HG03520 (cell line): ENCODE results near the gene SYAP1.
A peak's percentile ranks its signal among the peaks of the same experiment; 100 is the strongest.
"Not testable (repeated sequence)": the region's sequence is repeated elsewhere in the genome, so short reads cannot be mapped to it uniquely, and the experiment has no call there.

Experiments
- ATAC-seq: cut with Tn5 transposase; IDR thresholded peaks from one replicate; pipeline ENCODE4 v1.9.1; 2021; ENCODE audit warnings: mild to moderate bottlenecking, moderate library complexity; ENCODE audit not compliant: unreplicated experiment

The SYAP1 gene

GRCh38 chrX:16778545-16778944, 59.1 kb downstream of the SYAP1 start:
- ATAC-seq: no peak

GRCh38 chrX:16778993-16779392, 59.6 kb downstream of the SYAP1 start:
- ATAC-seq: no peak

GRCh38 chrX:16779815-16780214, 60.4 kb downstream of the SYAP1 start:
- ATAC-seq: not testable (repeated sequence)

GRCh38 chrX:16783452-16783851, 64.0 kb downstream of the SYAP1 start:
- no peak for ATAC-seq

- not testable (repeated sequence) for ATAC-seq
Observed at GRCh38 chrX:16784440-16784839, 65.0 kb downstream of the SYAP1 start.

GRCh38 chrX:16785247-16786138, 66.1 kb downstream of the SYAP1 start:
- no peak for ATAC-seq

- ATAC-seq: peak; percentile 99
Observed at GRCh38 chrX:16786139-16786790, 66.9 kb downstream of the SYAP1 start, which contains the start of gene TXLNG. TXLNG (plus strand) TSS chrX:16786466; CDS start chrX:16786488, 22 bp downstream.

- no peak for ATAC-seq
Observed at GRCh38 chrX:16786791-16787735, 67.7 kb downstream of the SYAP1 start.

- ATAC-seq: no peak
Observed at GRCh38 chrX:16788477-16788876, 69.1 kb downstream of the SYAP1 start.

GRCh38 chrX:16796298-16796697, 76.9 kb downstream of the SYAP1 start:
- no peak for ATAC-seq

- no peak for ATAC-seq
Observed at GRCh38 chrX:16797358-16797757, 77.9 kb downstream of the SYAP1 start.

- ATAC-seq: no peak
Observed at GRCh38 chrX:16797841-16798240, 78.4 kb downstream of the SYAP1 start.

- no peak for ATAC-seq
Observed at GRCh38 chrX:16804923-16805464, 85.6 kb downstream of the SYAP1 start.

- no peak for ATAC-seq
Observed at GRCh38 chrX:16807548-16807947, 88.1 kb downstream of the SYAP1 start.

GRCh38 chrX:16807976-16808542, 88.6 kb downstream of the SYAP1 start:
- no peak for ATAC-seq

GRCh38 chrX:16814597-16814996, 95.2 kb downstream of the SYAP1 start:
- ATAC-seq: no peak
